ENCODE results near the gene ZNF470.

The ZNF470 gene

GRCh38 chr19:56595548-56595899, 28.3 kb downstream of the ZNF470 start (continued):
- TF ChIP-seq, protein P1, sequence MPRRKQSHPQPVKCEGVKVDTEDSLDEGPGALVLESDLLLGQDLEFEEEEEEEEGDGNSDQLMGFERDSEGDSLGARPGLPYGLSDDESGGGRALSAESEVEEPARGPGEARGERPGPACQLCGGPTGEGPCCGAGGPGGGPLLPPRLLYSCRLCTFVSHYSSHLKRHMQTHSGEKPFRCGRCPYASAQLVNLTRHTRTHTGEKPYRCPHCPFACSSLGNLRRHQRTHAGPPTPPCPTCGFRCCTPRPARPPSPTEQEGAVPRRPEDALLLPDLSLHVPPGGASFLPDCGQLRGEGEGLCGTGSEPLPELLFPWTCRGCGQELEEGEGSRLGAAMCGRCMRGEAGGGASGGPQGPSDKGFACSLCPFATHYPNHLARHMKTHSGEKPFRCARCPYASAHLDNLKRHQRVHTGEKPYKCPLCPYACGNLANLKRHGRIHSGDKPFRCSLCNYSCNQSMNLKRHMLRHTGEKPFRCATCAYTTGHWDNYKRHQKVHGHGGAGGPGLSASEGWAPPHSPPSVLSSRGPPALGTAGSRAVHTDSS (tag by site-specific recombination; IDR thresholded peaks at IDR 0.05), result no peak
- TF ChIP-seq ATF2 (tag by site-specific recombination; IDR thresholded peaks at IDR 0.05; ENCODE audit: low read depth) (no peak), ZNF707 (tag by site-specific recombination; IDR thresholded peaks at IDR 0.05) (no peak), ZNF416 (tag by site-specific recombination; IDR thresholded peaks at IDR 0.05) (peak; percentile 69; the same call in 1 of the 2 replicates), GLI4 (tag by site-specific recombination; IDR thresholded peaks at IDR 0.05) (peak; percentile 25; the same call in 1 of the 2 replicates), OVOL3 (tag by site-specific recombination; IDR thresholded peaks at IDR 0.05) (peak; percentile 16; the same call in 1 of the 2 replicates), ZNF274 (IDR thresholded peaks at IDR 0.05; ENCODE audit: low read length) (no peak), ZNF274 (tag by site-specific recombination; IDR thresholded peaks at IDR 0.05; ENCODE audit: borderline replicate concordance) (peak; percentile 23; the same call in 1 of the 2 replicates), ZSCAN4 (tag by site-specific recombination; IDR thresholded peaks at IDR 0.05) (peak; percentile 98), ZNF585B (tag by site-specific recombination; IDR thresholded peaks at IDR 0.05) (no peak), ZNF654 (tag by site-specific recombination; IDR thresholded peaks at IDR 0.05; ENCODE audit: low read depth) (no peak), ZNF423 (tag by site-specific recombination; IDR thresholded peaks at IDR 0.05) (no peak), EGR2 (tag by site-specific recombination; IDR thresholded peaks at IDR 0.05; ENCODE audit: low read depth) (no peak), MYNN (tag by site-specific recombination; IDR thresholded peaks at IDR 0.05; ENCODE audit: borderline replicate concordance) (no peak), ZBTB7A (tag by site-specific recombination; IDR thresholded peaks at IDR 0.05; ENCODE audit: low read depth) (no peak), ZNF558 (tag by site-specific recombination; IDR thresholded peaks at IDR 0.05) (no peak), ZBTB17 (tag by site-specific recombination; IDR thresholded peaks at IDR 0.05) (no peak), ZNF501 (tag by site-specific recombination; IDR thresholded peaks at IDR 0.05) (no peak; the same call in 1 of the 2 replicates), ZNF555 (tag by site-specific recombination; conservative IDR thresholded peaks at IDR 0.05) (no peak), ZIC2 (tag by site-specific recombination; IDR thresholded peaks at IDR 0.05) (no peak), KLF7 (tag by site-specific recombination; IDR thresholded peaks at IDR 0.05; ENCODE audit: borderline replicate concordance) (no peak), IKZF3 (tag by site-specific recombination; IDR thresholded peaks at IDR 0.05) (no peak), ZNF19 (tag by site-specific recombination; IDR thresholded peaks at IDR 0.05; ENCODE audit: low read depth) (no peak), ZNF37A (tag by site-specific recombination; IDR thresholded peaks at IDR 0.05) (no peak), ZFHX2 (tag by site-specific recombination; conservative IDR thresholded peaks at IDR 0.05) (peak; percentile 35), ZNF660 (tag by site-specific recombination; IDR thresholded peaks at IDR 0.05) (no peak), ZNF184 (tag by site-specific recombination; IDR thresholded peaks at IDR 0.05) (no peak), KLF16 (tag by site-specific recombination; IDR thresholded peaks at IDR 0.05) (no peak), ZNF239 (tag by site-specific recombination; IDR thresholded peaks at IDR 0.05) (0 out of 2 replicates have a peak, but pooled peaks have one; percentile 46), MZF1 (tag by site-specific recombination; IDR thresholded peaks at IDR 0.05; ENCODE audit: borderline replicate concordance) (no peak), ZNF626 (tag by site-specific recombination; IDR thresholded peaks at IDR 0.05) (no peak), PBX3 (CRISPR knock-in tag; IDR thresholded peaks at IDR 0.05) (no peak)
- TF ChIP-seq, protein P2, sequence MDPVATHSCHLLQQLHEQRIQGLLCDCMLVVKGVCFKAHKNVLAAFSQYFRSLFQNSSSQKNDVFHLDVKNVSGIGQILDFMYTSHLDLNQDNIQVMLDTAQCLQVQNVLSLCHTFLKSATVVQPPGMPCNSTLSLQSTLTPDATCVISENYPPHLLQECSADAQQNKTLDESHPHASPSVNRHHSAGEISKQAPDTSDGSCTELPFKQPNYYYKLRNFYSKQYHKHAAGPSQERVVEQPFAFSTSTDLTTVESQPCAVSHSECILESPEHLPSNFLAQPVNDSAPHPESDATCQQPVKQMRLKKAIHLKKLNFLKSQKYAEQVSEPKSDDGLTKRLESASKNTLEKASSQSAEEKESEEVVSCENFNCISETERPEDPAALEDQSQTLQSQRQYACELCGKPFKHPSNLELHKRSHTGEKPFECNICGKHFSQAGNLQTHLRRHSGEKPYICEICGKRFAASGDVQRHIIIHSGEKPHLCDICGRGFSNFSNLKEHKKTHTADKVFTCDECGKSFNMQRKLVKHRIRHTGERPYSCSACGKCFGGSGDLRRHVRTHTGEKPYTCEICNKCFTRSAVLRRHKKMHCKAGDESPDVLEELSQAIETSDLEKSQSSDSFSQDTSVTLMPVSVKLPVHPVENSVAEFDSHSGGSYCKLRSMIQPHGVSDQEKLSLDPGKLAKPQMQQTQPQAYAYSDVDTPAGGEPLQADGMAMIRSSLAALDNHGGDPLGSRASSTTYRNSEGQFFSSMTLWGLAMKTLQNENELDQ (tag by site-specific recombination; IDR thresholded peaks at IDR 0.05; ENCODE audit: low read depth), result no peak
- TF ChIP-seq, protein P3, sequence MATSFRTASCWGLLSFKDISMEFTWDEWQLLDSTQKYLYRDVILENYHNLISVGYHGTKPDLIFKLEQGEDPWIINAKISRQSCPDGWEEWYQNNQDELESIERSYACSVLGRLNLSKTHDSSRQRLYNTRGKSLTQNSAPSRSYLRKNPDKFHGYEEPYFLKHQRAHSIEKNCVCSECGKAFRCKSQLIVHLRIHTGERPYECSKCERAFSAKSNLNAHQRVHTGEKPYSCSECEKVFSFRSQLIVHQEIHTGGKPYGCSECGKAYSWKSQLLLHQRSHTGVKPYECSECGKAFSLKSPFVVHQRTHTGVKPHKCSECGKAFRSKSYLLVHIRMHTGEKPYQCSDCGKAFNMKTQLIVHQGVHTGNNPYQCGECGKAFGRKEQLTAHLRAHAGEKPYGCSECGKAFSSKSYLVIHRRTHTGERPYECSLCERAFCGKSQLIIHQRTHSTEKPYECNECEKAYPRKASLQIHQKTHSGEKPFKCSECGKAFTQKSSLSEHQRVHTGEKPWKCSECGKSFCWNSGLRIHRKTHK (tag by site-specific recombination; IDR thresholded peaks at IDR 0.05), result no peak

All from HEK293 (cell line).